Hepatocyte (in vitro differentiated cells): ENCODE measurements around the gene TPPP3.

Experiments
- CTCF ChIP-seq: fragments of 200-600 bp; sonication (generic); IDR thresholded peaks from 2 replicates; pipeline ENCODE4 v1.5.1; 2016; ENCODE audit warnings: antibody characterized with exemption, mild to moderate bottlenecking; ENCODE audit not compliant: poor library complexity
- EZH2 ChIP-seq: fragments of 200-600 bp; sonication (generic); IDR thresholded peaks from 2 replicates; pipeline ENCODE4 v1.6.1; 2016; ENCODE audit warnings: antibody characterized with exemption, mild to moderate bottlenecking, borderline replicate concordance

GRCh38 chr16:67399218-67399733 lies 6.0 kb upstream of the TPPP3 start:
- TF ChIP-seq CTCF (peak; percentile 71), EZH2 (no peak)
